HL-60 (cell line): ENCODE results near the gene TMOD3.

Experiments
- CTCF ChIP-seq: IDR thresholded peaks from one replicate; pipeline ENCODE4 v1.5.1; 2011; ENCODE audit warnings: low read length, control low read depth, inconsistent platforms; ENCODE audit not compliant: insufficient read depth
- SPI1 ChIP-seq: IDR thresholded peaks from 2 replicates; pipeline ENCODE4 v1.6.1; 2012; ENCODE audit warnings: low read depth, mild to moderate bottlenecking, borderline replicate concordance

- TF ChIP-seq CTCF: no peak
- TF ChIP-seq SPI1: no peak
Measured at GRCh38 chr15:51912528-51912927, 83.1 kb downstream of the TMOD3 start.
